NT2/D1 (cell line): Measurements from ENCODE around the gene PLB1.

Source experiments
- DNase-seq: peaks from one replicate; pipeline ENCODE4 v3.0.0-alpha.2; 2011; ENCODE audit warnings: low read depth, low spot score
- H3K27me3 ChIP-seq: 2 replicates; pipeline ENCODE4 v1.6.0; 2011; ENCODE audit warnings: mild to moderate bottlenecking; ENCODE audit not compliant: insufficient read length, insufficient read depth
- H3K36me3 ChIP-seq: 2 replicates; pipeline ENCODE4 v1.6.1; 2011; ENCODE audit warnings: mild to moderate bottlenecking, low read length, mixed read lengths; ENCODE audit not compliant: insufficient read depth, insufficient read length
- H3K4me1 ChIP-seq: 2 replicates; pipeline ENCODE4 v1.5.1; 2011; ENCODE audit not compliant: insufficient read depth, insufficient read length
- H3K4me3 ChIP-seq: 2 replicates; pipeline ENCODE4 v1.5.1; 2011; ENCODE audit warnings: low read depth; ENCODE audit not compliant: insufficient read length
- H3K9ac ChIP-seq: 2 replicates; pipeline ENCODE4 v1.6.0; 2011; ENCODE audit warnings: low read depth; ENCODE audit not compliant: insufficient read length
- H3K9me3 ChIP-seq: 2 replicates; pipeline ENCODE4 v1.5.1; 2011; ENCODE audit warnings: mild to moderate bottlenecking, low read length; ENCODE audit not compliant: insufficient read depth
- SUZ12 ChIP-seq: IDR thresholded peaks from 2 replicates; pipeline ENCODE4 v1.6.1; 2011; ENCODE audit not compliant: insufficient read length, insufficient read depth; ENCODE audit errors: extremely low read depth
- YY1 ChIP-seq: IDR thresholded peaks from 2 replicates; pipeline ENCODE4 v1.6.1; 2011; ENCODE audit not compliant: insufficient read length, insufficient read depth
- ZNF274 ChIP-seq: IDR thresholded peaks from 2 replicates; pipeline ENCODE4 v1.6.1; 2011; ENCODE audit warnings: mild to moderate bottlenecking, low read depth, low read length

PLB1 gene

DNA sequence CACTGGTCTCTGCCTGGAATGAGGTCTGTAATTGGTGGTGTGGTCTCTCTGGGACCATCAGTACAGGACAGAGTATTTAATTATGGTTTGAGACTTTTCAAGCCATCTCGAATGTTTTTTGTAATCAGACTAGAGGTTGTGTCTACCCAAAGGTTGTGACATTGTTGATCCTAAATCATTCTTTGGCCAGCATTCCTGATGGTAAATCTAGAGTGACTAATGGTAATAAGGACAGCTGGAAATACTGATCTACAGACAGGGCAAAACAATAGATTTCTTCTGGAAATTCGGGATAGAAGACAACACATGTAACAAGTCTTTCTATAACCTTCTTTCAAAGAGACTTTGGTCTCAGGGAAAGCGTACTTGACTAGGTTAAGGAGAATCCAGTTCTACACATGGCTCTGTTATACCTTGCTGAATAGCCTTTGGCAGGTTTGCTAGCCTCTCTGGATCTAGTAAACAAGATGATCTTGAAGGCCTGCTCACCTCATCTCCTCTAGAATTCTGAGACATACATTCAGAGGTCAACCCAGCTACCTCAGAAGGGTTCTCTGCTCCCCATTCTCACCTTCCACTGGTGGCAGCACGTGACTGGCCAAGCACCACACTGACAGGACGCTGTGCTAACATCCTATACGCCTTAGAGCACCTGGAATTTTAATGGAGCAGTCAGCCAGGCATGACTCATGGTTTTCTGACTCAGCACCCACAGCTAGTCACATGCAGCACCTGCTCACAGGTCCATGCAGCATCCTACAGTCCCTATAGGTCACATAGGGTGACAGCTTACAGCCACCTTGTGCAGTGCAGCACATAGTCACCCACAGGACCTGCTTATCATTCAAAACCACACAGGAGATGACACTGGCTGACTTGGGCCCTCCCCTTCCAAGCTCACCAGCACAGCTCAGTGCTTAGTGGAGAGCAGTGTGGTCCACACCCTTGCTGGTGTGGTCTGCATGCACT, 12.2 kb downstream of the PLB1 start:
- Histone ChIP-seq H3K9me3 (no peaks in the 10 kb centered on the region), H3K4me1 (no peaks in the 10 kb centered on the region), H3K4me3 (no peak overlapping the region), H3K36me3 (no peaks in the 10 kb centered on the region), H3K27me3 (no peaks in the 10 kb centered on the region), H3K9ac (no peak overlapping the region)
- DNase-seq, result no peak
- TF ChIP-seq YY1, result no peak
- TF ChIP-seq SUZ12, result no peak
- TF ChIP-seq ZNF274, result no peak

DNA sequence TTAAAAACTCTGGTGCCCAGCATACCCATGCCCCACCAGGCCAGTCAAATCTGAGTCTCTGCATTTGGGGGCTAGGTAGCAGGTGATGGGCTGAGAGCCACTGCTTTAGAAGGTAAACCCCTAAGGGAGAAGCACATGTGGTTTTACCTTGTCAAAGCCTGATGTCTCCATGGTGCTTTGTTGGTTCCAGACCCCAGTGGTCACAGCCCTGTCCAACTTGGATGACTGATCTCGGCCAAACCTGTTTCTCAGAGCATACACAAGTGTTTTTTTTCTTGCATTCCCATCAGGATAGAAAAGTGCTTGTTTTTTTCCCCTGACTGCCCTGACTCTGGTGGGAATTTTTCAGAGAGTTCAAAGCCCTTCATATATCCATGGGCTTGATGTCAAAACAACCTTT, 13.5 kb downstream of the PLB1 start:
- Histone ChIP-seq H3K4me3 (no peak overlapping the region), H3K36me3 (no peaks in the 10 kb centered on the region), H3K9me3 (no peaks in the 10 kb centered on the region), H3K4me1 (no peaks in the 10 kb centered on the region), H3K9ac (no peak overlapping the region), H3K27me3 (no peaks in the 10 kb centered on the region)
- DNase-seq, result no peak
- no peak for TF ChIP-seq ZNF274
- no peak for TF ChIP-seq SUZ12
- TF ChIP-seq YY1, result no peak

DNA sequence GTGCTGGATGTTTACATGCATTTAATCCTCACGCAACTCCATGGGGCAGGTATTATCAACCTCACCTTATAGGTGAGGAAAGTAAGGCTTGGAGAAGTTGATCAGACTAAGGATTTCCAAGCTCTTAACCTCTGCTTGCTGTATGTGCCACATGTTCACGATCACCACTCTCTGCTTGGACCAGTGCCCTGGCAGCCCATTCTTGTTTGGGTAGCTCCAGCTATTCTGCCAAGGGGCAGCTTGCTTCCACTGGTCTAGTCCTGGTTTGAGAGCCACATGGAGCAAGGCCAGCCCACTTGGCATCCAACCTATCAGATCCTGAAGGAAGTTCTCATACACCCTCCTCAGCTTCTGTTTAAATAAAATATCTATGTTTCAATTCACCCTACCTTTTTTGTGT, 14.3 kb downstream of the PLB1 start:
- Histone ChIP-seq H3K9me3 (no peaks in the 10 kb centered on the region), H3K4me1 (no peaks in the 10 kb centered on the region), H3K9ac (no peak overlapping the region), H3K4me3 (no peak overlapping the region), H3K27me3 (no peaks in the 10 kb centered on the region), H3K36me3 (no peaks in the 10 kb centered on the region)
- no peak for DNase-seq
- no peak for TF ChIP-seq ZNF274

DNA sequence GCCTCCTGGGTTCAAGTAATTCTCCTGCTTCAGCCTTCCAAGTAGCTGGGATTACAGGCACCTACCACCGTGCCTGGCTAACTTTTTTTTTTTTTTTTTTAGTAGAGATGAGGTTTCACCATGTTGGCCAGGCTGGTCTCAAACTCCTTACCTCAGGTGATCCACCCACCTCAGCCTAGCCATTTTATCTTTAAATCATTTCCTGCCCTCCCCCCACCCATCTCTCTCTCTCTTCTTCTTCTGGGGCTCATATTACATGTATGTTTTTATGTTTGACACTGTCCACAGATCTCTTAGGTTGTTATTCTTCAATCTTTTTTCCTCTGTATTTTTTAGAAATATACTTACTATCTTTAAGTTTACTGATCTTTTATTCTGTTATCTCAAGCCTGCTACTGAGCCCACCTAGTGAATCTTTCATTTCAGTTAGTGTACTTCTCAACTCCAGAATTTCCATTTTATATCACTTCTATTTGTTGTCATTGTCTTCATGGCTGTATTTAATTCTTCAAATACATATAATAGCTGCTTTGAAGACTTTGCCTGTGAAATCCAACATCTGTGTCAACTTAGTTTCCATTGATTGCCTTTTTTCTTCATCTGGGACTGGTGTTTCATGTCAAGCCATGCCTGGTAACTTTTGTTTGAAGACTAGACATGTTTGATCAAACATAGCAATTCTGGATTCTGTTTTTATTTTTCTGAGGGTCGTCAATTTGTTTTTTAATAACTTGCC, 16.2 kb downstream of the PLB1 start:
- Histone ChIP-seq H3K36me3 (no peaks in the 10 kb centered on the region), H3K4me3 (no peak overlapping the region), H3K9me3 (no peaks in the 10 kb centered on the region), H3K27me3 (no peaks in the 10 kb centered on the region), H3K4me1 (no peaks in the 10 kb centered on the region), H3K9ac (no peak overlapping the region)
- TF ChIP-seq ZNF274, result no peak
- no peak for TF ChIP-seq YY1
- TF ChIP-seq SUZ12, result no peak
- no peak for DNase-seq

DNA sequence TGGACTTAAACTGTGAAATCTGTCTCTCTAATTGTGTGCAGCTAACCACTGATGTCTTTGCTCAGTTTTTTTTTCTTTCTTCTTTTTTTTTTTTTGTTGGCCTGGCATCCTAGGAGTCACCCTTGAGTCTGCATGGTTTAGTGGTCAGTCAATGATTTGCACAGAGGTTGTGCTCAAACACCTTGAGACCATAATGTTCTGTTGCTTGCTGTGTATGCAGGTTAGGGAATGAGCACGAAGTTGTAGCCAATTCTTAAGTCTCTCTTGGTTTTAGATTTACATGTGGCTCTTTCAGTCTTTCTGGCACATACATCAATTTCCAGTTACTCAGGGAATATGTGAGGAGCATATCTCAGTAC, 16.7 kb downstream of the PLB1 start:
- Histone ChIP-seq H3K9ac (no peak overlapping the region), H3K36me3 (no peaks in the 10 kb centered on the region), H3K4me1 (no peaks in the 10 kb centered on the region), H3K9me3 (no peaks in the 10 kb centered on the region), H3K4me3 (no peak overlapping the region), H3K27me3 (no peaks in the 10 kb centered on the region)
- DNase-seq, result no peak
- TF ChIP-seq YY1 (no peak), SUZ12 (no peak), ZNF274 (no peak)

DNA sequence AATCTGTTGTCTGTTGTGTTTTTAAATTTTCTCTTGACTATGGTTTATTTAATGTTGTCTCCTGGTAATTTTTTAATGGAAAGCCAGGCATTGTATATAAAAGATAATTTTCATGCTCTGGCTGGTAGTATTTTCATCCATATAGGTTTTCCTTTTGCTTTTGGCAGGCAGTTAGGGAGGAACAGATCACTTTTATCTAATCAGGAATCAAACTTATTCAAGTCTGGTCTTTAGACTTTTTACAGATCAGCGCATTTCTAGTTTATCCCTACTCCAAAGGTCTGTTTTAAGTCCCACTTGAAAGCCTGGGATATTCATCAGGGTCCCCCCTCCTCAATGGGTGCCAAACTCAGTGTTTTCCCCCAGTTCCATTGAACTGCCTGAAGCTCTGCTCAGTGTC, 17.2 kb downstream of the PLB1 start:
- no peak overlapping the region for H3K4me3 ChIP-seq
- no peaks in the 10 kb centered on the region for H3K27me3 ChIP-seq
- no peak for DNase-seq
- H3K9ac ChIP-seq, result no peak overlapping the region
- no peaks in the 10 kb centered on the region for H3K4me1 ChIP-seq
- TF ChIP-seq ZNF274 (no peak), SUZ12 (no peak), YY1 (no peak)
- no peaks in the 10 kb centered on the region for H3K36me3 ChIP-seq
- H3K9me3 ChIP-seq, result no peaks in the 10 kb centered on the region

DNA sequence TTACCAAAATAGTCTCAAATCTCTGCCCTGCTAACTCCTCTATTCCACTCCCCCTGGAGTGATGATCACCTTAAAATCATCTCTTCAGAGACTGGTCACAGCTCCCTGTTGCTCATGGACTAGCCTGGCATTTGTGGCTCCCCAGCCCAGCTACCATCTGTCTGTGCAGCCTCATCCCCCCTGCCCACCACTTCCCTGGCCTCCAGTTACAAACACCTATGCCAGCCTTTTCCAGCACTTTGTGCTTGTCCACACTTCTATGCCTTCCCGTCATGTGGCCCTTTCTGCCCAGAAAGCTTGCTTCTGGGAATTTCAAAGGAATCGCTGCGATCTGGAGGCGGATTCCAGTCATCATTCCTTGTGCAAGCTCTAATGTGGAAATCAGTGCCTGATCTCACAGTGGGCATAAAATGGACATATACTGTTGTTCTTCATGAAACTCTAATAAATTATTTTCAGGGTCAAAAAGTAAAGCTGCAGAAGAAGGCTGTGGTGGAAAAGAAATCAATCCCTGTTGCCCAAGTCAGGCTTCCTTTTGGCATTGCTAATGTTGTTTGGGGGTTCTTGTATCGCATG, 19.4 kb downstream of the PLB1 start:
- Histone ChIP-seq H3K4me3 (no peak overlapping the region), H3K27me3 (no peaks in the 10 kb centered on the region), H3K36me3 (no peaks in the 10 kb centered on the region), H3K9me3 (no peaks in the 10 kb centered on the region), H3K4me1 (no peaks in the 10 kb centered on the region), H3K9ac (no peak overlapping the region)
- TF ChIP-seq SUZ12, result no peak
- TF ChIP-seq ZNF274, result no peak
- no peak for TF ChIP-seq YY1
- DNase-seq, result no peak
